GM23338 (cell line): Measurements from ENCODE around the gene DLG2.

Experiments used
- JUNB ChIP-seq: IDR thresholded peaks from one replicate; pipeline ENCODE4 v1.6.1; 2016; ENCODE audit warnings: antibody characterized with exemption; ENCODE audit not compliant: unreplicated experiment
- TF ChIP-seq, protein P1 (sequence below), 2 experiments: fragments of 200-600 bp in 1 of 2; sonication (generic) in 1 of 2; conservative IDR thresholded peaks; 2 replicates each; pipeline versions ENCODE4 v1.5.1 to v1.6.1; 2016 to 2017; ENCODE audit warnings: antibody characterized with exemption in 2 of 2, low read depth in 2 of 2, mild to moderate bottlenecking in 2 of 2, moderate library complexity in 1 of 2
- TF ChIP-seq, protein P2 (sequence below): IDR thresholded peaks from one replicate; pipeline ENCODE4 v1.6.1; 2018; ENCODE audit warnings: antibody characterized with exemption; ENCODE audit not compliant: unreplicated experiment

DNA sequence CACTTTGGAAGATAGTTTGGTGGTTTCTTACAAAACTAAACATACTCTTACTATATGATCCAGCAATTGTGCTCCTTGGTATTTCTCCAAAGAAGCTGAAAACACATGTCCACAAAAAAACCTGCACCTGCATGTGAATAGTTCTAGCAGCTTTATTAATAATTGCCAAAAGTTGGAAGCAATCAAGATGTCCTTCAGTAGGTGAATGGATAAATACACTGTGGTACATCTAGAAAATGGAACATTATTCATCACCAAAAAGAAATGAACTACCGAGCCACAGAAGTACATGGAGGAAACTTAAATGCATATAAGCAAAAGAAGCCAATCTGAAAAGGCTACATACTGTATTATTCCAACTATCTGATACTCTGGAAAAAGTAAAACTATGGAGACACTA lies 1771.9 kb downstream of the DLG2 start:
- TF ChIP-seq JUNB: no peak
- TF ChIP-seq, protein P1, sequence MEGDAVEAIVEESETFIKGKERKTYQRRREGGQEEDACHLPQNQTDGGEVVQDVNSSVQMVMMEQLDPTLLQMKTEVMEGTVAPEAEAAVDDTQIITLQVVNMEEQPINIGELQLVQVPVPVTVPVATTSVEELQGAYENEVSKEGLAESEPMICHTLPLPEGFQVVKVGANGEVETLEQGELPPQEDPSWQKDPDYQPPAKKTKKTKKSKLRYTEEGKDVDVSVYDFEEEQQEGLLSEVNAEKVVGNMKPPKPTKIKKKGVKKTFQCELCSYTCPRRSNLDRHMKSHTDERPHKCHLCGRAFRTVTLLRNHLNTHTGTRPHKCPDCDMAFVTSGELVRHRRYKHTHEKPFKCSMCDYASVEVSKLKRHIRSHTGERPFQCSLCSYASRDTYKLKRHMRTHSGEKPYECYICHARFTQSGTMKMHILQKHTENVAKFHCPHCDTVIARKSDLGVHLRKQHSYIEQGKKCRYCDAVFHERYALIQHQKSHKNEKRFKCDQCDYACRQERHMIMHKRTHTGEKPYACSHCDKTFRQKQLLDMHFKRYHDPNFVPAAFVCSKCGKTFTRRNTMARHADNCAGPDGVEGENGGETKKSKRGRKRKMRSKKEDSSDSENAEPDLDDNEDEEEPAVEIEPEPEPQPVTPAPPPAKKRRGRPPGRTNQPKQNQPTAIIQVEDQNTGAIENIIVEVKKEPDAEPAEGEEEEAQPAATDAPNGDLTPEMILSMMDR (conservative IDR thresholded peaks at IDR 0.05; ENCODE audit: low read depth in 2 of 2): no peak
- TF ChIP-seq, protein P2, sequence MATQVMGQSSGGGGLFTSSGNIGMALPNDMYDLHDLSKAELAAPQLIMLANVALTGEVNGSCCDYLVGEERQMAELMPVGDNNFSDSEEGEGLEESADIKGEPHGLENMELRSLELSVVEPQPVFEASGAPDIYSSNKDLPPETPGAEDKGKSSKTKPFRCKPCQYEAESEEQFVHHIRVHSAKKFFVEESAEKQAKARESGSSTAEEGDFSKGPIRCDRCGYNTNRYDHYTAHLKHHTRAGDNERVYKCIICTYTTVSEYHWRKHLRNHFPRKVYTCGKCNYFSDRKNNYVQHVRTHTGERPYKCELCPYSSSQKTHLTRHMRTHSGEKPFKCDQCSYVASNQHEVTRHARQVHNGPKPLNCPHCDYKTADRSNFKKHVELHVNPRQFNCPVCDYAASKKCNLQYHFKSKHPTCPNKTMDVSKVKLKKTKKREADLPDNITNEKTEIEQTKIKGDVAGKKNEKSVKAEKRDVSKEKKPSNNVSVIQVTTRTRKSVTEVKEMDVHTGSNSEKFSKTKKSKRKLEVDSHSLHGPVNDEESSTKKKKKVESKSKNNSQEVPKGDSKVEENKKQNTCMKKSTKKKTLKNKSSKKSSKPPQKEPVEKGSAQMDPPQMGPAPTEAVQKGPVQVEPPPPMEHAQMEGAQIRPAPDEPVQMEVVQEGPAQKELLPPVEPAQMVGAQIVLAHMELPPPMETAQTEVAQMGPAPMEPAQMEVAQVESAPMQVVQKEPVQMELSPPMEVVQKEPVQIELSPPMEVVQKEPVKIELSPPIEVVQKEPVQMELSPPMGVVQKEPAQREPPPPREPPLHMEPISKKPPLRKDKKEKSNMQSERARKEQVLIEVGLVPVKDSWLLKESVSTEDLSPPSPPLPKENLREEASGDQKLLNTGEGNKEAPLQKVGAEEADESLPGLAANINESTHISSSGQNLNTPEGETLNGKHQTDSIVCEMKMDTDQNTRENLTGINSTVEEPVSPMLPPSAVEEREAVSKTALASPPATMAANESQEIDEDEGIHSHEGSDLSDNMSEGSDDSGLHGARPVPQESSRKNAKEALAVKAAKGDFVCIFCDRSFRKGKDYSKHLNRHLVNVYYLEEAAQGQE: no peak
